Ramos (cell line): Measurements from ENCODE around the gene NFATC2.

Experiments used
- in situ Hi-C: fragments of 300-500 bp; cut with MboI; formaldehyde crosslinking; loops from one replicate; pipeline ENCODE4 v1.14.3; 2022; ENCODE audit warnings: low sequenced_read_pairs; ENCODE audit not compliant: unreplicated experiment

Gene NFATC2

GRCh38 chr20:51460569-51461265, 81.8 kb downstream of the NFATC2 start:
- in situ Hi-C loops = no loop called here

GRCh38 chr20:51460163-51460562, 82.4 kb downstream of the NFATC2 start:
- in situ Hi-C loops = no loop called here

GRCh38 chr20:51458751-51459439, 83.6 kb downstream of the NFATC2 start:
- in situ Hi-C loops = no loop called here

- in situ Hi-C loops = no loop called here
Measured at GRCh38 chr20:51457533-51457932, 85.0 kb downstream of the NFATC2 start.

- in situ Hi-C loops = no loop called here
Measured at GRCh38 chr20:51456511-51457509, 85.7 kb downstream of the NFATC2 start.

GRCh38 chr20:51454250-51454865, 88.2 kb downstream of the NFATC2 start:
- in situ Hi-C loops = no loop called here

- in situ Hi-C loops = no loop called here
Measured at GRCh38 chr20:51452734-51453365, 89.7 kb downstream of the NFATC2 start.

- in situ Hi-C loops = no loop called here
Measured at GRCh38 chr20:51452091-51452613, 90.4 kb downstream of the NFATC2 start.

- in situ Hi-C loops = no loop called here
Measured at GRCh38 chr20:51451484-51451883, 91.0 kb downstream of the NFATC2 start.

- in situ Hi-C loops = no loop called here
Measured at GRCh38 chr20:51450984-51451383, 91.5 kb downstream of the NFATC2 start.

GRCh38 chr20:51450221-51450712, 92.3 kb downstream of the NFATC2 start:
- in situ Hi-C loops = no loop called here

- in situ Hi-C loops = no loop called here
Measured at GRCh38 chr20:51449498-51450220, 92.9 kb downstream of the NFATC2 start.

GRCh38 chr20:51447765-51448148, 94.8 kb downstream of the NFATC2 start:
- in situ Hi-C loops = no loop called here

GRCh38 chr20:51447097-51447764, 95.3 kb downstream of the NFATC2 start:
- in situ Hi-C loops = no loop called here

GRCh38 chr20:51446656-51447055, 95.9 kb downstream of the NFATC2 start:
- in situ Hi-C loops = no loop called here

- in situ Hi-C loops = no loop called here
Measured at GRCh38 chr20:51446230-51446629, 96.3 kb downstream of the NFATC2 start.

- in situ Hi-C loops = no loop called here
Measured at GRCh38 chr20:51445591-51445990, 96.9 kb downstream of the NFATC2 start.

- in situ Hi-C loops = no loop called here
Measured at GRCh38 chr20:51444922-51445438, 97.5 kb downstream of the NFATC2 start.
